Transverse colon (tissue), 4 donors: Measurements from ENCODE around the gene AP1S3.

Experiments
- CTCF ChIP-seq, 5 experiments: fragments of 200-600 bp in 3 of 5; fragments of 450-650 bp in 2 of 5; sonication (generic) in 3 of 5; IDR thresholded peaks; 1 replicate in 2 of 5; 2 replicates in 3 of 5; pipeline ENCODE4 v1.5.1; 2016 to 2017; ENCODE audit warnings: antibody characterized with exemption in 5 of 5, inconsistent platforms in 3 of 5, mild to moderate bottlenecking in 2 of 5, moderate library complexity in 1 of 5
- EP300 ChIP-seq: sonication (generic); formaldehyde crosslinking; IDR thresholded peaks from one replicate; pipeline ENCODE4 v1.6.1; 2017; ENCODE audit warnings: antibody characterized with exemption, low read depth
- POLR2AphosphoS5 ChIP-seq, 3 donors: sonication (generic); formaldehyde crosslinking; IDR thresholded peaks; one replicate each; pipeline ENCODE4 v1.6.1; 2016; ENCODE audit warnings: antibody characterized with exemption in 3 of 3

- TF ChIP-seq CTCF (IDR thresholded peaks at IDR 0.05) (no peak), POLR2AphosphoS5 (IDR thresholded peaks at IDR 0.05) (no peak), EP300 (no peak)
These were observed 16.8 kb downstream of the AP1S3 start for GRCh38 chr2:223820549-223820948.
